ENCODE measurements around the gene ITGB5.
A peak's percentile ranks its signal among the peaks of the same experiment; 100 is the strongest.
"Not testable (repeated sequence)": the region's sequence is repeated elsewhere in the genome, so short reads cannot be mapped to it uniquely, and the experiment has no call there.

ITGB5 gene

DNA sequence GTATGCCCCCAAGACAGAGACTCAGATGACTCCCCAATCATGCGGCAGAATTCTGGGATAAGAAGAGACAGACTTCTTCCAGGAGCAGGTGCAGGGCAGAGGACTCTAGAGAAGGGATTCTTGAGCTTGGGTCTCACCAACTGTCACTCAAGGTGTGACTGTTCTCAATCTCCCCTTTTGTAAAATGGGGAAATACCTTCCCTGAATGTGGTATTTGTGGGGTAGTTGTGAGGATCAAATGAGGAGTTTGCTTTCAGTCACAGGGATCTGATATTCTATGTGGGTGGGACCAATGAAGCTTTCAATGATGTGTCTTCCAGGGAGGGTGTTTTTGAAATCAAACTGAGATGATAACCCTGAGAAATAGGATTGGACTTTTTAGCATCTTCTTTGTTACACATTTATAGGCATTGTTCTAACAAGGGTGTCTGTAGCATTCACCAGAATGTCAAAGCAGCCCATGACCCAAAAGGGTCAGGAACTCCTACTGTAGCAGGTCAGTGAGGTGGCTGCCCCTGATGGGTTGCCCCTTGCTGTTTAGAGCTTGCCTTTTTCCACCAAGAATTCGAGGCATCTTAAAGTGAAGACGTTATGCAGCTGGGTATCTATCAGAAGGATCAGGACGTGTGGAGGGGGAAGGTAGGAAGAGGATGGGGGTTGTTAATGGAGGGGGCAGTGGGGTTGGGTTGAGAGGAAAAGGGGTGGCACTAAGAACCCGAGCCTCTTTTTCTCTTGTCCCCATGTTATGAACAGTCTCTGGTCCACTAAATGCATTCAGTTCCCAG is 128.1 kb downstream of the ITGB5 start:
- POLR2A ChIA-PET: no interaction called here
- no peak for DNase-seq (ENCODE audit: extremely low spot score)
- TF ChIP-seq, protein P1, sequence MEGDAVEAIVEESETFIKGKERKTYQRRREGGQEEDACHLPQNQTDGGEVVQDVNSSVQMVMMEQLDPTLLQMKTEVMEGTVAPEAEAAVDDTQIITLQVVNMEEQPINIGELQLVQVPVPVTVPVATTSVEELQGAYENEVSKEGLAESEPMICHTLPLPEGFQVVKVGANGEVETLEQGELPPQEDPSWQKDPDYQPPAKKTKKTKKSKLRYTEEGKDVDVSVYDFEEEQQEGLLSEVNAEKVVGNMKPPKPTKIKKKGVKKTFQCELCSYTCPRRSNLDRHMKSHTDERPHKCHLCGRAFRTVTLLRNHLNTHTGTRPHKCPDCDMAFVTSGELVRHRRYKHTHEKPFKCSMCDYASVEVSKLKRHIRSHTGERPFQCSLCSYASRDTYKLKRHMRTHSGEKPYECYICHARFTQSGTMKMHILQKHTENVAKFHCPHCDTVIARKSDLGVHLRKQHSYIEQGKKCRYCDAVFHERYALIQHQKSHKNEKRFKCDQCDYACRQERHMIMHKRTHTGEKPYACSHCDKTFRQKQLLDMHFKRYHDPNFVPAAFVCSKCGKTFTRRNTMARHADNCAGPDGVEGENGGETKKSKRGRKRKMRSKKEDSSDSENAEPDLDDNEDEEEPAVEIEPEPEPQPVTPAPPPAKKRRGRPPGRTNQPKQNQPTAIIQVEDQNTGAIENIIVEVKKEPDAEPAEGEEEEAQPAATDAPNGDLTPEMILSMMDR (IDR thresholded peaks at IDR 0.05; ENCODE audit: control extremely low read depth, extremely low read depth, low read depth, missing control alignments): no peak
- CTCF ChIA-PET: interaction anchor here (1.9 to 6.9 kb wide), 9 partner anchors 10 to 827 kb away, joined by 5 to 215 read pairs (median 27); partner anchors contain the start of gene MUC13

DNA sequence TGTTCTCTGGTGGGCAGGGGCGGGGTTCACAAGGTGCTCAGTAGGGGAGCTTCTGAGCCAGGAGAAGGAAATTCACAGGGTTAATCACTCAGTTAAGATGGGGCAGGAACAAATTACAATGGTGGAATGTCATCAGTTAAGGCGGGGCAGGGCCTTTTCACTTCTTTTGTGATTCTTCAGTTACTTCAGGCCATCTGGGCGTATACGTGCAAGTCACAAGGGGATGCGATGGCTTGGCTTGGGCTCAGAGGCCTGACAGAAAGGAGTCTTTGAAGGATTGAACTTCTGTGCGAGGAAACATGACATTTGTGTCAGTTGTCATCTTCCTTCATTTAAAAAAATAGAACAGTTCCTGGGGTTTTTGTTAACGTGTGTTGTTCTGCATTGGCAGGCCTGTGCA is 129.2 kb downstream of the ITGB5 start:
- DNase-seq (ENCODE audit: extremely low spot score); POLR2A ChIA-PET: not testable (repeated sequence)
- CTCF ChIA-PET: interaction anchor here (4.3 to 6.9 kb wide), 3 partner anchors 11 to 146 kb away, joined by 16 to 215 read pairs (median 36); no protein-coding TSS in a partner anchor

DNA sequence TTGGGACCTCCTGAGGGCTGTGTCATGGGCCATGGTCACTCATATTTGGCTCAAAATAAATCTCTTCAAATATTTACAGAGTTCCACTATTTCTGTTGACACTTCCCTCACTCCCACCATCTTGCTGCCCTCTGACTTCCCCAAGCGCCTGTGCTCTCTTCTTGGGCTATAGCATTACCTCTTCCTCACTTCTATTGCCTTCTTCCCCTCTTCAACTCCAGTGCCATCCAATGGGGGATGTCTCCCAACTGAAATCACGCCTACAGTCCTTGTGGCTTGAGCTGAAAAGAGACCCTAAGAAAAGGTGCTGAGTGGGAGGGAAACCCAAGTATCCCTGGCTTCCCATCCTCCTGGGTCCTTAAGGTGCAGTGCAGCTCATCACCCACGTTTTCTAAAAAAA is 135.1 kb downstream of the ITGB5 start:
- ChIA-PET CTCF (interaction anchor here (1.5 kb wide), 1 partner anchor 9 kb away, joined by 7 read pairs; no protein-coding TSS in a partner anchor), POLR2A (no interaction called here)
- TF ChIP-seq, protein P1 (IDR thresholded peaks at IDR 0.05; ENCODE audit: control extremely low read depth, extremely low read depth, low read depth, missing control alignments): no peak
- DNase-seq (ENCODE audit: extremely low spot score): no peak

GRCh38 chr3:124751501-124751900 is 135.7 kb downstream of the ITGB5 start:
- ChIA-PET POLR2A (no interaction called here), CTCF (interaction anchor here (1.5 kb wide), 1 partner anchor 10 kb away, joined by 7 read pairs; no protein-coding TSS in a partner anchor)
- TF ChIP-seq, protein P1 (IDR thresholded peaks at IDR 0.05; ENCODE audit: control extremely low read depth, extremely low read depth, low read depth, missing control alignments): no peak
- DNase-seq (ENCODE audit: extremely low spot score): no peak

GRCh38 chr3:124749877-124750276 is 137.3 kb downstream of the ITGB5 start:
- DNase-seq (ENCODE audit: extremely low spot score); CTCF ChIA-PET; POLR2A ChIA-PET: not testable (repeated sequence)

- TF ChIP-seq, protein P1 (IDR thresholded peaks at IDR 0.05; ENCODE audit: control extremely low read depth, extremely low read depth, low read depth, missing control alignments): no peak
- ChIA-PET CTCF (interaction anchor here (1.6 kb wide), 1 partner anchor 36 kb away, joined by 3 read pairs; no protein-coding TSS in a partner anchor), POLR2A (no interaction called here)
- DNase-seq (ENCODE audit: extremely low spot score): peak; percentile 10
These were observed 138.5 kb downstream of the ITGB5 start for GRCh38 chr3:124748560-124749198.

GRCh38 chr3:124747111-124747981 is 139.8 kb downstream of the ITGB5 start:
- TF ChIP-seq, protein P1 (IDR thresholded peaks at IDR 0.05; ENCODE audit: control extremely low read depth, extremely low read depth, low read depth, missing control alignments): no peak
- no peak for DNase-seq (ENCODE audit: extremely low spot score)
- ChIA-PET CTCF (interaction anchor here (0.7 to 2.1 kb wide), 7 partner anchors 10 to 838 kb away, joined by 3 to 13 read pairs (median 3); no protein-coding TSS in a partner anchor), POLR2A (no interaction called here)

Measured in GM10248 (cell line).